Activated CD4-positive, alpha-beta T cell treated with anti-CD3 and anti-CD28 coated beads, Interleukin-2, amount 50 U/mL, for 4 hours (primary cell): ENCODE results near the gene SULT6B1.

Experiments used
- DNase-seq, 2 experiments: peaks; one replicate each; pipeline ENCODE4 v3.0.0-alpha.2; 2020

SULT6B1 gene

GRCh38 chr2:37146062-37146461, 42.4 kb downstream of the SULT6B1 start:
- DNase-seq, result no peak

- no peak for DNase-seq
Observed at GRCh38 chr2:37143974-37144373, 44.5 kb downstream of the SULT6B1 start.

DNA sequence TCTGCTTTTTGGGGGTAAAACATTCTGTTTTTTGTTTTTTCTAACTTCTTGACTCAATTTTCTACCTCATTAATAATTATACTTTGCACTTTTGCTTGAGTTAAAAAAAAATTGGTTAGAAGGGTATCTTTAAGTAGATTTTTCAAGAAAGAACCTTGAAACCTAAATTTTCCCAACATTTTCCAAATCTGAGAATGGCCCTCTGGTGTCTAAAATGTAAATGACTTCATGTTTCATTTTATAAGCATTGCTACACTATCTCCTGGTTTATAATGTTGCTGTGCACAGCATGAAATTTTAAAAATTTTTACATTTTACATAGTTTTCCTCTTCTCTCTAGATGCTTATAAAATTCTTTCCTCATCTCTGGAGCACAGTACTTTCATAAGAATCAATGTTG, 45.9 kb downstream of the SULT6B1 start:
- no peak for DNase-seq

GRCh38 chr2:37132914-37133313, 55.6 kb downstream of the SULT6B1 start:
- DNase-seq, result no peak

- no peak for DNase-seq
Observed at GRCh38 chr2:37125416-37125815, 63.1 kb downstream of the SULT6B1 start.

- no peak for DNase-seq
Observed at GRCh38 chr2:37119157-37119556, 69.3 kb downstream of the SULT6B1 start.
